ENCODE data around the gene SERGEF.

SERGEF gene

DNA sequence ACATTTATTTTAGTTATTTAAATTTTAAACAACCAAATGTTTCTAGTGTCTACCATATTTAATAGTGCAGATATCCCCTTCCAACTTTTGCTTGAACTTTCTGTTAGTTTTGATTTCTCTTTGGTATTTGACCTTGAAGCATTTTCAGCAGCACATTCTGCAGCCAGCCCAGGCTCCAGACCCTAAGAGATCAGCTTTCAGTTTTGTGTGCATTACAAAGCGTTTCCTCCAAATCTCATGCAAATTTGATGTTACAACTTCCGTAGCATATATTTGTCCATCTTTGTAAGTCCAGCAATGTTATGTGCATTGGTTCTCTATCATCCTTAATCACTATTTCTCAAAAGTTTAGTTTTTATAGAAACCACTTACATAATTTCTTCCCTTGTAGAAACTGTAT lies 14.6 kb upstream of the SERGEF start:
- H3K27ac ChIP-seq: no peak overlapping the region
- TF ChIP-seq ZFX (IDR thresholded peaks at IDR 0.05) (no peak), CTCF (conservative IDR thresholded peaks at IDR 0.05) (no peak)

DNA sequence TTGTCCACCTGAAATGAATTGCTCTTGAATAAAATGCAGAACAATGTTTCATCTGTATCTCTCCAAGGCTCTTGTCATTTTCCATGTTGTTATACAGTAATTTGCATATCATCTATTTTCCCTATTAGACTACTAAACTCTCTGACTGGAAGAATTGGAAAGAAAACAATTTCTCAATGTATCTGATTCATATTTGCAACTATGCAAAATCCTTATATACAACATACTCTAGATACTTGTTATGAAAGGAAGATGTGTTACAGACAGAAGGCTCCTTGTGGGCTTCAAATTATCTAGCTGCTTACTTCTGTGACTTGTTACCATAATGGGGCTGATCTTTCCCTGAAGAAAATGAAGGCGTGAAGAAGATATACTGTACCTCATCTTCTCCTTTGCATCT lies 9.6 kb upstream of the SERGEF start:
- no peak for TF ChIP-seq CTCF (conservative IDR thresholded peaks at IDR 0.05)
- no peak overlapping the region for H3K27ac ChIP-seq

GRCh38 chr11:18019650-18020049 lies 6.8 kb upstream of the SERGEF start:
- H3K27ac ChIP-seq: no peak overlapping the region
- TF ChIP-seq CTCF (conservative IDR thresholded peaks at IDR 0.05): no peak
- TF ChIP-seq ZFX (IDR thresholded peaks at IDR 0.05): no peak

GRCh38 chr11:18016789-18017188 lies 3.9 kb upstream of the SERGEF start:
- no peak overlapping the region for H3K27ac ChIP-seq
- TF ChIP-seq CTCF (conservative IDR thresholded peaks at IDR 0.05) (no peak), ZFX (IDR thresholded peaks at IDR 0.05) (no peak)

DNA sequence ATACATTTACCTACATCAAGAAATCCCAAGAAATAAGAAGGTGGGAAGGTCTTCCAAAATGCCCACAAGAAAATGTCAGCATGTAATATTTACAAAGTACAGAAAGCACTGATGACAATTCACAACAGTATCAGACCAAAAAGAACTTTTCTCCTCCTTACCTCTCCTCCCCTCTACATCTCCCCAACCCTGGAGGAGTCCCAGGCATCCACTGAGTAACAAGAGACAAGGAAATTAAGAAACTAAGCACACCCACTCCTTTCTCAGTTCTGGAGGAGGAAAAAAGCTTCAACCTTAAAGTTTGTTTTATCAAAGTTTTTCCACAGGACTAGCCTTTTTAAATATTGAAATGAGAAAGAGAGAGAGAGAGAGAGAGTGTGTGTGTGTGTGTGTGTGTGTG lies 2.0 kb upstream of the SERGEF start:
- H3K27ac ChIP-seq: no peak overlapping the region
- TF ChIP-seq ZFX (IDR thresholded peaks at IDR 0.05) (no peak), CTCF (conservative IDR thresholded peaks at IDR 0.05) (no peak)

- peak overlapping the region; percentile 79 for H3K27ac ChIP-seq
- TF ChIP-seq ZFX (IDR thresholded peaks at IDR 0.05) (no peak), CTCF (conservative IDR thresholded peaks at IDR 0.05) (no peak)
These were observed 1.1 kb upstream of the SERGEF start for GRCh38 chr11:18013790-18014507.

DNA sequence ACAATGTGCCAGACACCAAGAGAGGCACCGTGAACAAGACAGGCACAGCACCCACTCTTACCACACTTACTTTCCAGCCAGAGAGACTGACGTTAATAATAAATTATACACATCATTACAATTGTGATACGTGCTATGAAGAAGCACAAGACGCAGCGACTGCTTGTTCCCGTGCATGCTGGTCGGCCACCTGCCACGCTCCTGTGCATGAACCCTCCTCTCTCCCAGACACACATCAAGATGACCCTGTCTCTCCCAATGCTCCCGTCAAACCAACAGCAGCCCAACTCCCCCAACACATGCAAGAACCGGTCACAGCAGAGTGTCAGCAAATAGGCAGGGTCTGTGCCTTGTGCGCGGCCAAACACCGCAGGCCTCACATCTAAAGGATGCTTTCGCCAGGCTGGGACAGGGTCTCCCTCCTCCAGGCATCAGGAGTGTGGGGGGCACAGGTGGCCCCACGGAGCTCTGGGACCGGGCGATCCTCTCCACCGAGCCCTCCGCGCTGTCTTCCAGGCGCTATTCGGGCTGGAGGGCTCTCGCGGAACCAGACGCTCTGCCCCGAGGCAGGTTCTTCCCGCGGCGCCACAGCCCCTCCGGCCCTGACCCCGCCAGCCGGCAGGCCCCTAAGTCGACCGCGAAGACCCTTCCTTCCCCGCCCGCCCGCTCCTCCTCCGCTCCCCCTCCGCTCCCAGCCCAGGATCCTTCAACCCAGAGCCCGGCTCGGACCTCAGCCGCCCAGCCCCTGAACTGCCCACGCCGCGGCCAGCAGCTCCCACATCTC lies 533 bp downstream of the SERGEF start:
- TF ChIP-seq CTCF (conservative IDR thresholded peaks at IDR 0.05): no peak
- TF ChIP-seq ZFX (IDR thresholded peaks at IDR 0.05): peak; percentile 48
- peak overlapping the region; percentile 79 for H3K27ac ChIP-seq
